ENCODE data around the gene GNG5. TPM values are rescaled to one million over a fixed set of nuclear protein-coding genes. Genes with fewer than 3 reads are reported as not detected.

GNG5 gene
- total RNA-seq, 1 experiment from 2014 or later = 108 TPM

GRCh38 chr1:84541679-84542078 is 35.3 kb upstream of the GNG5 start:
- DNase-seq (ENCODE audit: low spot score) = no peak
- TF ChIP-seq HMGA2 (CRISPR knock-in tag; IDR thresholded peaks at IDR 0.05) (no peak), TP53 (CRISPR knock-in tag; IDR thresholded peaks at IDR 0.05) (no peak), NFYB (CRISPR knock-in tag; conservative IDR thresholded peaks at IDR 0.05; ENCODE audit: low read depth) (no peak), NR3C1 (CRISPR knock-in tag; conservative IDR thresholded peaks at IDR 0.05; ENCODE audit: low read depth) (no peak), TEAD1 (CRISPR knock-in tag; IDR thresholded peaks at IDR 0.05) (no peak), OVOL2 (CRISPR knock-in tag; IDR thresholded peaks at IDR 0.05; ENCODE audit: borderline replicate concordance) (no peak), ZNF396 (CRISPR knock-in tag; IDR thresholded peaks at IDR 0.05; ENCODE audit: borderline replicate concordance) (no peak), ELF4 (CRISPR knock-in tag; IDR thresholded peaks at IDR 0.05; ENCODE audit: low read depth) (no peak), GRHL2 (CRISPR knock-in tag; IDR thresholded peaks at IDR 0.05; ENCODE audit: insufficient replicate concordance, severe bottlenecking) (no peak), CREM (CRISPR knock-in tag; IDR thresholded peaks at IDR 0.05) (no peak), CREB1 (CRISPR knock-in tag; IDR thresholded peaks at IDR 0.05) (no peak), MAX (CRISPR knock-in tag; IDR thresholded peaks at IDR 0.05) (no peak), PRDM15 (CRISPR knock-in tag; IDR thresholded peaks at IDR 0.05) (no peak)
- H3K27ac Mint-ChIP-seq = no peak overlapping the region
- no peaks in the 10 kb centered on the region for H3K27me3 Mint-ChIP-seq (ENCODE audit: low read depth)
- CTCF ChIA-PET = no interaction called here
- ATAC-seq = no peak
- no peaks in the 10 kb centered on the region for H3K9me3 Mint-ChIP-seq
- no peaks in the 10 kb centered on the region for H3K4me1 Mint-ChIP-seq
- POLR2A ChIA-PET = no interaction called here
- no peak overlapping the region for H3K4me3 Mint-ChIP-seq
- H3K36me3 Mint-ChIP-seq = no peaks in the 10 kb centered on the region

- Mint-ChIP-seq H3K4me3 (no peak overlapping the region), H3K36me3 (no peaks in the 10 kb centered on the region), H3K27me3 (ENCODE audit: low read depth) (no peaks in the 10 kb centered on the region), H3K9me3 (no peaks in the 10 kb centered on the region), H3K27ac (no peak overlapping the region), H3K4me1 (no peaks in the 10 kb centered on the region)
- ATAC-seq = no peak
- ChIA-PET CTCF (no interaction called here), POLR2A (no interaction called here)
- DNase-seq (ENCODE audit: low spot score) = no peak
- TF ChIP-seq TP53 (CRISPR knock-in tag; IDR thresholded peaks at IDR 0.05) = no peak
These were observed 34.4 kb upstream of the GNG5 start for GRCh38 chr1:84540759-84541158.

GRCh38 chr1:84539972-84540371 is 33.6 kb upstream of the GNG5 start:
- Mint-ChIP-seq H3K27me3 (ENCODE audit: low read depth) (no peaks in the 10 kb centered on the region), H3K36me3 (no peaks in the 10 kb centered on the region), H3K9me3 (no peaks in the 10 kb centered on the region), H3K27ac (no peak overlapping the region), H3K4me3 (no peak overlapping the region), H3K4me1 (no peaks in the 10 kb centered on the region)
- POLR2A ChIA-PET = no interaction called here
- no peak for DNase-seq (ENCODE audit: low spot score)
- CTCF ChIA-PET = no interaction called here
- ATAC-seq = no peak
- no peak for TF ChIP-seq JAZF1 (CRISPR knock-in tag; IDR thresholded peaks at IDR 0.05)
- no peak for TF ChIP-seq RELA (CRISPR knock-in tag; IDR thresholded peaks at IDR 0.05; ENCODE audit: borderline replicate concordance)
- no peak for TF ChIP-seq TCF7 (CRISPR knock-in tag; IDR thresholded peaks at IDR 0.05; ENCODE audit: low read depth)
- no peak for TF ChIP-seq AFF4 (CRISPR knock-in tag; IDR thresholded peaks at IDR 0.05; ENCODE audit: borderline replicate concordance)
- no peak for TF ChIP-seq ZBTB21 (CRISPR knock-in tag; IDR thresholded peaks at IDR 0.05; ENCODE audit: borderline replicate concordance)
- TF ChIP-seq IRF2 (CRISPR knock-in tag; IDR thresholded peaks at IDR 0.05; ENCODE audit: borderline replicate concordance, low read depth) = no peak
- TF ChIP-seq FOXP4 (CRISPR knock-in tag; IDR thresholded peaks at IDR 0.05) = no peak
- TF ChIP-seq PRRX2 (CRISPR knock-in tag; IDR thresholded peaks at IDR 0.05) = no peak
- no peak for TF ChIP-seq GRHL2 (CRISPR knock-in tag; IDR thresholded peaks at IDR 0.05; ENCODE audit: insufficient replicate concordance, severe bottlenecking)
- no peak for TF ChIP-seq ZNF416 (CRISPR knock-in tag; IDR thresholded peaks at IDR 0.05)
- TF ChIP-seq ZNF263 (CRISPR knock-in tag; IDR thresholded peaks at IDR 0.05; ENCODE audit: low read depth) = no peak
- no peak for TF ChIP-seq KAT7 (CRISPR knock-in tag; IDR thresholded peaks at IDR 0.05; ENCODE audit: borderline replicate concordance)
- TF ChIP-seq USF1 (CRISPR knock-in tag; IDR thresholded peaks at IDR 0.05) = no peak
